ENCODE measurements around the gene G2E3.

DNA sequence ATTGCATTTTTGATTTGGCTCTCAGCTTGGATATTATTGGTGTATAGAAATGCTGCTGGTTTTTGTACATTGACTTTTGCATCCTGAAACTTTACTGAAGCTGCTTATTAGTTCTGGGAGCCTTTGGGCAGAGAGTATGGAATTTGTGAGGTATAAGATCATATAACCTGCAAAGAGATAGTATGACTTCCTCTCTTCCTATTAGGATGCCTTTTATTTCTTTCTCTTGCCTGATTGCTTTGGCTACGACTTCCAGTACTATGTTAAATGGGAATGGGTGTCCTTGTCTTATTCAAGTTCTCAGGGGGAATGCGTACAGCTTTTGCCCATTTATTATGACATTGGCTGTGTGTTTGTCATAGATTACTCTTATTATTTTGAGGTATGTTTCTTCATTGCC lies 86.6 kb downstream of the G2E3 start:
- TF ChIP-seq, protein P1, sequence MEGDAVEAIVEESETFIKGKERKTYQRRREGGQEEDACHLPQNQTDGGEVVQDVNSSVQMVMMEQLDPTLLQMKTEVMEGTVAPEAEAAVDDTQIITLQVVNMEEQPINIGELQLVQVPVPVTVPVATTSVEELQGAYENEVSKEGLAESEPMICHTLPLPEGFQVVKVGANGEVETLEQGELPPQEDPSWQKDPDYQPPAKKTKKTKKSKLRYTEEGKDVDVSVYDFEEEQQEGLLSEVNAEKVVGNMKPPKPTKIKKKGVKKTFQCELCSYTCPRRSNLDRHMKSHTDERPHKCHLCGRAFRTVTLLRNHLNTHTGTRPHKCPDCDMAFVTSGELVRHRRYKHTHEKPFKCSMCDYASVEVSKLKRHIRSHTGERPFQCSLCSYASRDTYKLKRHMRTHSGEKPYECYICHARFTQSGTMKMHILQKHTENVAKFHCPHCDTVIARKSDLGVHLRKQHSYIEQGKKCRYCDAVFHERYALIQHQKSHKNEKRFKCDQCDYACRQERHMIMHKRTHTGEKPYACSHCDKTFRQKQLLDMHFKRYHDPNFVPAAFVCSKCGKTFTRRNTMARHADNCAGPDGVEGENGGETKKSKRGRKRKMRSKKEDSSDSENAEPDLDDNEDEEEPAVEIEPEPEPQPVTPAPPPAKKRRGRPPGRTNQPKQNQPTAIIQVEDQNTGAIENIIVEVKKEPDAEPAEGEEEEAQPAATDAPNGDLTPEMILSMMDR (conservative IDR thresholded peaks at IDR 0.05; ENCODE audit: low read depth in 2 of 2) = no peak
- TF ChIP-seq EZH2 (IDR thresholded peaks at IDR 0.05; ENCODE audit: low read depth, unreplicated experiment) = no peak
- TF ChIP-seq NANOG (IDR thresholded peaks at IDR 0.05; ENCODE audit: borderline replicate concordance) = no peak
- no peak for TF ChIP-seq POLR2AphosphoS5 (IDR thresholded peaks at IDR 0.05; ENCODE audit: low read depth)
- no peak for TF ChIP-seq CREB1 (CRISPR knock-in tag; IDR thresholded peaks at IDR 0.05; ENCODE audit: low read depth)
- no peak for TF ChIP-seq STAT1 (IDR thresholded peaks at IDR 0.05; ENCODE audit: unreplicated experiment)
- TF ChIP-seq EZH2phosphoT487 (IDR thresholded peaks at IDR 0.05; ENCODE audit: unreplicated experiment) = no peak
- TF ChIP-seq, protein P2, sequence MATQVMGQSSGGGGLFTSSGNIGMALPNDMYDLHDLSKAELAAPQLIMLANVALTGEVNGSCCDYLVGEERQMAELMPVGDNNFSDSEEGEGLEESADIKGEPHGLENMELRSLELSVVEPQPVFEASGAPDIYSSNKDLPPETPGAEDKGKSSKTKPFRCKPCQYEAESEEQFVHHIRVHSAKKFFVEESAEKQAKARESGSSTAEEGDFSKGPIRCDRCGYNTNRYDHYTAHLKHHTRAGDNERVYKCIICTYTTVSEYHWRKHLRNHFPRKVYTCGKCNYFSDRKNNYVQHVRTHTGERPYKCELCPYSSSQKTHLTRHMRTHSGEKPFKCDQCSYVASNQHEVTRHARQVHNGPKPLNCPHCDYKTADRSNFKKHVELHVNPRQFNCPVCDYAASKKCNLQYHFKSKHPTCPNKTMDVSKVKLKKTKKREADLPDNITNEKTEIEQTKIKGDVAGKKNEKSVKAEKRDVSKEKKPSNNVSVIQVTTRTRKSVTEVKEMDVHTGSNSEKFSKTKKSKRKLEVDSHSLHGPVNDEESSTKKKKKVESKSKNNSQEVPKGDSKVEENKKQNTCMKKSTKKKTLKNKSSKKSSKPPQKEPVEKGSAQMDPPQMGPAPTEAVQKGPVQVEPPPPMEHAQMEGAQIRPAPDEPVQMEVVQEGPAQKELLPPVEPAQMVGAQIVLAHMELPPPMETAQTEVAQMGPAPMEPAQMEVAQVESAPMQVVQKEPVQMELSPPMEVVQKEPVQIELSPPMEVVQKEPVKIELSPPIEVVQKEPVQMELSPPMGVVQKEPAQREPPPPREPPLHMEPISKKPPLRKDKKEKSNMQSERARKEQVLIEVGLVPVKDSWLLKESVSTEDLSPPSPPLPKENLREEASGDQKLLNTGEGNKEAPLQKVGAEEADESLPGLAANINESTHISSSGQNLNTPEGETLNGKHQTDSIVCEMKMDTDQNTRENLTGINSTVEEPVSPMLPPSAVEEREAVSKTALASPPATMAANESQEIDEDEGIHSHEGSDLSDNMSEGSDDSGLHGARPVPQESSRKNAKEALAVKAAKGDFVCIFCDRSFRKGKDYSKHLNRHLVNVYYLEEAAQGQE (IDR thresholded peaks at IDR 0.05; ENCODE audit: unreplicated experiment) = no peak
- TF ChIP-seq JUNB (IDR thresholded peaks at IDR 0.05; ENCODE audit: unreplicated experiment) = no peak
